Natural killer cell (primary cell): ENCODE data around the gene SERTM1. TPM values are rescaled to one million over a fixed set of nuclear protein-coding genes. Genes with fewer than 3 reads are reported as not detected.

Experiments
- ATAC-seq, 3 donors: fragments of 150-1000 bp in 2 of 3; fragments of 200-7000 bp in 1 of 3; cut with Tn5 transposase; 1 replicate in 1 of 3; 2 replicates in 2 of 3; pipeline ENCODE4 v1.10.0; 2021; ENCODE audit warnings: mild to moderate bottlenecking in 2 of 3, moderate library complexity in 2 of 3
- DNase-seq, 2 donors: peaks; one replicate each; pipeline versions ENCODE4 v3.0.0 to v3.0.0-alpha.2; 2013 to 2021; ENCODE audit warnings: mixed read lengths in 1 of 2
- H3K27ac ChIP-seq: one replicate; pipeline ENCODE4 v1.5.1; 2013; ENCODE audit warnings: mild to moderate bottlenecking, low read length
- H3K27me3 ChIP-seq: one replicate; pipeline ENCODE4 v1.6.1; 2013; ENCODE audit warnings: low read length; ENCODE audit not compliant: control insufficient read depth, insufficient read depth
- H3K36me3 ChIP-seq: one replicate; pipeline ENCODE4 v1.6.1; 2013; ENCODE audit warnings: low read length; ENCODE audit not compliant: control insufficient read depth, insufficient read depth
- H3K4me1 ChIP-seq: one replicate; pipeline ENCODE4 v1.6.1; 2013; ENCODE audit warnings: low read length; ENCODE audit not compliant: control insufficient read depth, insufficient read depth
- H3K4me3 ChIP-seq: one replicate; pipeline ENCODE4 v1.5.1; 2013; ENCODE audit warnings: low read length
- H3K9me3 ChIP-seq: one replicate; pipeline ENCODE4 v1.6.1; 2013; ENCODE audit warnings: low read length; ENCODE audit not compliant: control insufficient read depth, insufficient read depth
- H3K27ac Mint-ChIP-seq, 2 donors: one replicate each; pipeline ENCODE4 v1.8.0; 2022; ENCODE audit warnings: mild to moderate bottlenecking in 2 of 2, mixed read lengths in 2 of 2, moderate library complexity in 1 of 2
- H3K27me3 Mint-ChIP-seq, 2 donors: one replicate each; pipeline ENCODE4 v1.8.0; 2022; ENCODE audit warnings: low read depth in 2 of 2, mixed read lengths in 2 of 2
- H3K36me3 Mint-ChIP-seq: one replicate; pipeline ENCODE4 v1.8.0; 2022; ENCODE audit warnings: mixed read lengths
- H3K4me1 Mint-ChIP-seq, 2 donors: one replicate each; pipeline ENCODE4 v1.8.0; 2022; ENCODE audit warnings: mixed read lengths in 2 of 2
- H3K4me3 Mint-ChIP-seq: one replicate; pipeline ENCODE4 v1.8.0; 2022; ENCODE audit warnings: mild to moderate bottlenecking, moderate library complexity, mixed read lengths
- H3K9me3 Mint-ChIP-seq, 2 donors: one replicate each; pipeline ENCODE4 v1.8.0; 2022; ENCODE audit warnings: mixed read lengths in 2 of 2
- WGBS: methylation state at CpG from one replicate; pipeline ENCODE4 v1.1.7; 2013; ENCODE audit warnings: missing lambda C conversion rate; ENCODE audit not compliant: insufficient coverage; 5-methylcytosine and 5-hydroxymethylcytosine counted together
- intact Hi-C: fragments of 100-400 bp; cut with micrococcal nuclease; formaldehyde crosslinking; loops from one replicate; pipeline ENCODE4 v1.14.2; 2022
- total RNA-seq, 4 donors: library from RNA; stranded (reverse); fragments of 120-200 nt in 1 of 4; gene quantifications; one replicate each; pipeline versions ENCODE4 v1.2.3 to v1.2.4, GENCODE V29; 2013 to 2022
- TF ChIP-seq, protein P1 (sequence below): fragments of 200-600 bp; IDR thresholded peaks from one replicate; pipeline ENCODE4 v1.8.0; 2022; ENCODE audit warnings: antibody characterized with exemption

SERTM1 gene
- total RNA-seq, 3 donors from 2014 or later (not counting 1 experiment from before 2014, with no cell fraction given), result not detected

DNA sequence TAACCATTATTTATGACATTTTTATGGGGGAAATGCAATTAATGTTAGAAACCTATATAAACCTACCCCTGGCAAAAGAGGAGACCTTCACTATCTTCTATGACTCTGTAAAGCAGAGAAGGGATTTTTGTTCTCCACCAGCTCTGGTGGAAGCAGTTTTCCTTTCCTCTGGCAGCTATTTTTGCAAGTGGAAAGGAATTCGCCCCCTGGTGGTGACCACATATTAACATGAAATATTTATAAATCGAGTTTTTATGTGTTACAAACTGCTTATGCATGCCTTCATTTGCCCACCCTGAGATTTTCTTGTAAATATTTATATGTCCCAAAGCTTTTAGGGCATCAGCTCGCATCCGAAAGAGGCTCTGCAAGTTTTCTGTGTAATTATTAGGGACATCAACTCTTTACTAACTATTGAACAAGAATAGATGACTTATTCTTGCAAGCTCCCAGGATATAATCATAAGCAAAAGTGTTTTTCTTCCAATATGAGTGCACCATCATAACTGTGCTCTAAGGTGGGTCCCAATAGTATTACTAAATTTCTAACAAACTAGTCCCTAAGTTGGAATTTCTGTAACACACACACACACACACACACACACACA, 62.4 kb downstream of the SERTM1 start:
- Histone ChIP-seq H3K9me3 (no peaks in the 10 kb centered on the region), H3K36me3 (no peaks in the 10 kb centered on the region), H3K4me3 (no peak overlapping the region), H3K27me3 (no peaks in the 10 kb centered on the region), H3K4me1 (no peaks in the 10 kb centered on the region), H3K27ac (no peak overlapping the region)
- 0% methylated on average over 1 of the region's 4 CpGs for WGBS
- H3K4me3 Mint-ChIP-seq, result no peak overlapping the region
- ATAC-seq (no peak), DNase-seq (peak in 1 of 2 donors; percentile 62)
- no peaks in the 10 kb centered on the region for H3K36me3 Mint-ChIP-seq
- no peaks in the 10 kb centered on the region for H3K9me3 Mint-ChIP-seq
- no peaks in the 10 kb centered on the region for H3K4me1 Mint-ChIP-seq
- intact Hi-C loops, result loop anchor here (1.0 kb wide), 1 partner anchor 390 kb away; the partner anchor contains the start of gene SPART
- H3K27me3 Mint-ChIP-seq, result peaks cover 0 to 5% of the 10 kb centered on the region in 2 donors
- no peak overlapping the region for H3K27ac Mint-ChIP-seq
- TF ChIP-seq, protein P1, sequence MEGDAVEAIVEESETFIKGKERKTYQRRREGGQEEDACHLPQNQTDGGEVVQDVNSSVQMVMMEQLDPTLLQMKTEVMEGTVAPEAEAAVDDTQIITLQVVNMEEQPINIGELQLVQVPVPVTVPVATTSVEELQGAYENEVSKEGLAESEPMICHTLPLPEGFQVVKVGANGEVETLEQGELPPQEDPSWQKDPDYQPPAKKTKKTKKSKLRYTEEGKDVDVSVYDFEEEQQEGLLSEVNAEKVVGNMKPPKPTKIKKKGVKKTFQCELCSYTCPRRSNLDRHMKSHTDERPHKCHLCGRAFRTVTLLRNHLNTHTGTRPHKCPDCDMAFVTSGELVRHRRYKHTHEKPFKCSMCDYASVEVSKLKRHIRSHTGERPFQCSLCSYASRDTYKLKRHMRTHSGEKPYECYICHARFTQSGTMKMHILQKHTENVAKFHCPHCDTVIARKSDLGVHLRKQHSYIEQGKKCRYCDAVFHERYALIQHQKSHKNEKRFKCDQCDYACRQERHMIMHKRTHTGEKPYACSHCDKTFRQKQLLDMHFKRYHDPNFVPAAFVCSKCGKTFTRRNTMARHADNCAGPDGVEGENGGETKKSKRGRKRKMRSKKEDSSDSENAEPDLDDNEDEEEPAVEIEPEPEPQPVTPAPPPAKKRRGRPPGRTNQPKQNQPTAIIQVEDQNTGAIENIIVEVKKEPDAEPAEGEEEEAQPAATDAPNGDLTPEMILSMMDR, result peak; percentile 71

DNA sequence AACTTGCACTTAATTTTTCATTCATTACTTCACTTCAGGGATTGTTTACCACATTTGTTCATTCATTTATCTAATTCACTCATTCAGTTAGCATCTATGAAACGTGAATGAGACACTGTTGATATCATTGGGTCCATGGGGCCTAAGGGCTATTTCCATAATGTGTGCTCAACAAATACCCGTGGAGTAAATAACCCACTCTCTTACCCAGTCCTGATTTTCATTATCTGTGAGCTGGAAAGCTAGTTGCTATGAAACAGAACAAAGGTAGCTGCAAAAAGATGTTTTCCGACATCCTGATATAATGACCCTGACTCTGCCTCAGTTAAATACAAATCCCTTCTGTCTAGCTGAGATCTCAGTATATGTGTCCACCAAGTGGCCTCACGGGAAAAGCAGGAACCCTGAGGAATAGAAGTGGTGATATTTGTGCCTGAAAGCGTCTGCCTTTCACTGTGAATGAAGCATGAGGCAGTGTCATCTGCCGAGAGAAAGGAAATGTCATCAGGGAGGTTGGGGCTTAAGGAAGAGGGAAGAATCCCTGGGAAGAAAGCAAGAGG, 63.8 kb downstream of the SERTM1 start:
- ATAC-seq (no peak), DNase-seq (no peak)
- TF ChIP-seq, protein P1, result no peak
- Mint-ChIP-seq H3K4me1 (no peaks in the 10 kb centered on the region), H3K9me3 (no peaks in the 10 kb centered on the region), H3K27ac (no peak overlapping the region), H3K4me3 (no peak overlapping the region), H3K27me3 (peaks cover 0 to 5% of the 10 kb centered on the region in 2 donors), H3K36me3 (no peaks in the 10 kb centered on the region)
- Histone ChIP-seq H3K27ac (no peak overlapping the region), H3K27me3 (no peaks in the 10 kb centered on the region), H3K9me3 (no peaks in the 10 kb centered on the region), H3K36me3 (no peaks in the 10 kb centered on the region), H3K4me3 (no peak overlapping the region), H3K4me1 (no peaks in the 10 kb centered on the region)
- intact Hi-C loops, result no loop called here
- 72% methylated on average over 5 of the region's 6 CpGs for WGBS

DNA sequence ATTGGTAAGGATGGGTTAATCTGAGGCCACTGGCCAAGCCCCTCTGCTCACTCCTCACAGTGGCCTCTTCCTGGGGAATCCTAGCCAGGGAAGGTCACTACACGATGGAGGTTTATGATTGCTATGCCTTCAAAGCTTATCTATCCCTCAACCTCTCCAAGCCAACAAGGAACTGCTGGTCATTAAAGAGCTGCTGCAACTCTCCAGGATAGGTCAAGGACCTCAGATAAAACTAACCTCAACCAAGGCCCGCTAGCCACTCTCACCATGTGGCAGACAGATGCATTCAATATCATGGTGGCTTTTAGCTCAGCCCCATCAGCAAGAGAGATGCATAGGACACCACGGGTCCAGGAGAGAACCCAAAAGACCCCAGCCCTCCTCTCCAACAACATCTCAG, 71.6 kb downstream of the SERTM1 start:
- Mint-ChIP-seq H3K27me3 (no peaks in the 10 kb centered on the region), H3K4me3 (no peak overlapping the region), H3K4me1 (no peaks in the 10 kb centered on the region), H3K27ac (no peak overlapping the region), H3K9me3 (no peaks in the 10 kb centered on the region), H3K36me3 (no peaks in the 10 kb centered on the region)
- Histone ChIP-seq H3K4me3 (no peak overlapping the region), H3K27ac (no peak overlapping the region), H3K27me3 (no peaks in the 10 kb centered on the region), H3K36me3 (no peaks in the 10 kb centered on the region), H3K4me1 (no peaks in the 10 kb centered on the region), H3K9me3 (no peaks in the 10 kb centered on the region)
- ATAC-seq, result no peak
- TF ChIP-seq, protein P1, result no peak
- intact Hi-C loops, result no loop called here
- 87% methylated on average over 3 of the region's 3 CpGs for WGBS
- no peak for DNase-seq

DNA sequence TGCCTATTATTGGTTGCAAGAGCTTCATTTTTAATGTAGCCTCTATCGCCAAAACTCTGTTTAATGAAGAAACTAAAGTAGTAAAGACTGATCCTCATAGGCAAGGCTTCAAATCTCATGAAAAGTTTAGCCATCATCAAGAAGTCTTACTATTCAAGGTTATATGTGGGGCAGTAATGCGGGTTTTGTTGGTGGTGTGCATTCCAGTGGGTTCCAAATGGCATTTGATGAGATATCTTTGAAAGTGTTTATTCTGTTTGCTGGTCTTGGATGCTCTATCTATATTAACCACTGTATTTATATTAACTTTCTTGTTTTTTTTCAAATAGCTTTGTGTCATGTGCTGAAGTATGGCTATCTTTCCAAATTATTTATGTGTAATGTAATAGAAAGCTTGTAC, 72.2 kb downstream of the SERTM1 start:
- H3K4me1 Mint-ChIP-seq, result no peaks in the 10 kb centered on the region
- TF ChIP-seq, protein P1, result no peak
- no peak overlapping the region for H3K27ac ChIP-seq
- H3K36me3 ChIP-seq, result no peaks in the 10 kb centered on the region
- no peaks in the 10 kb centered on the region for H3K9me3 Mint-ChIP-seq
- no peaks in the 10 kb centered on the region for H3K9me3 ChIP-seq
- H3K27me3 Mint-ChIP-seq, result no peaks in the 10 kb centered on the region
- DNase-seq, result no peak
- no peak for ATAC-seq
- H3K4me1 ChIP-seq, result no peaks in the 10 kb centered on the region
- intact Hi-C loops, result no loop called here
- no peaks in the 10 kb centered on the region for H3K36me3 Mint-ChIP-seq
- 100% methylated on average over 2 of the region's 2 CpGs for WGBS
- H3K4me3 ChIP-seq, result no peak overlapping the region
- H3K27ac Mint-ChIP-seq, result no peak overlapping the region
- H3K4me3 Mint-ChIP-seq, result no peak overlapping the region
- H3K27me3 ChIP-seq, result no peaks in the 10 kb centered on the region
